Gastrocnemius medialis (tissue), 4 donors: Measurements from ENCODE around the gene ATP10A. TPM values are rescaled to one million over a fixed set of nuclear protein-coding genes. Genes with fewer than 3 reads are reported as not detected.

Source experiments
- ATAC-seq, 2 donors: fragments of 150-250 bp; one replicate each; pipeline ENCODE4 v1.9.1; 2016
- DNase-seq, 2 donors: peaks; one replicate each; pipeline ENCODE4 v3.0.0-alpha.2; 2019
- H3K27ac ChIP-seq, 4 donors: fragments of 200-600 bp; sonication (generic); 1 replicate in 1 of 4; 2 replicates in 3 of 4; pipeline ENCODE4 v1.5.1; 2016 to 2018; ENCODE audit warnings: mild to moderate bottlenecking in 2 of 4, moderate library complexity in 1 of 4
- H3K27me3 ChIP-seq, 3 donors: fragments of 200-600 bp; sonication (generic) in 2 of 3; 1 replicate in 1 of 3; 2 replicates in 2 of 3; pipeline versions ENCODE4 v1.5.1 to v1.6.0; 2016 to 2019; ENCODE audit warnings: mild to moderate bottlenecking in 1 of 3, moderate library complexity in 1 of 3
- H3K36me3 ChIP-seq, 2 donors: fragments of 200-600 bp; sonication (generic) in 1 of 2; one replicate each; pipeline ENCODE4 v1.5.1; 2017 to 2018
- H3K4me1 ChIP-seq, 2 donors: fragments of 200-600 bp; sonication (generic) in 1 of 2; one replicate each; pipeline ENCODE4 v1.5.1; 2016 to 2017; ENCODE audit warnings: mild to moderate bottlenecking in 2 of 2
- H3K4me3 ChIP-seq, 4 donors: fragments of 200-600 bp; sonication (generic) in 3 of 4; 1 replicate in 1 of 4; 2 replicates in 3 of 4; pipeline ENCODE4 v1.5.1; 2016 to 2019; ENCODE audit warnings: mild to moderate bottlenecking in 2 of 4
- H3K9me3 ChIP-seq, 3 donors: fragments of 200-600 bp; sonication (generic) in 2 of 3; 1 replicate in 1 of 3; 2 replicates in 2 of 3; pipeline ENCODE4 v1.5.1; 2016 to 2019
- CTCF ChIP-seq, 5 experiments: fragments of 450-650 bp in 3 of 5; fragments of 200-600 bp in 2 of 5; sonication (generic) in 2 of 5; IDR thresholded peaks in 4 of 5; conservative IDR thresholded peaks in 1 of 5; 1 replicate in 4 of 5; 2 replicates in 1 of 5; pipeline ENCODE4 v1.5.1; 2016 to 2019; ENCODE audit warnings: antibody characterized with exemption in 5 of 5, mild to moderate bottlenecking in 3 of 5, moderate library complexity in 3 of 5
- POLR2A ChIP-seq, 2 donors: fragments of 450-650 bp; IDR thresholded peaks; one replicate each; pipeline ENCODE4 v1.6.1; 2017; ENCODE audit warnings: antibody characterized with exemption in 2 of 2, mild to moderate bottlenecking in 2 of 2, moderate library complexity in 2 of 2
- in situ Hi-C, 4 donors: fragments of 200-750 bp; cut with MboI; loops; one replicate each; pipeline versions ENCODE4 v1.15.0 to v1.8.0; 2017; ENCODE audit warnings: low sequenced_read_pairs in 4 of 4
- intact Hi-C: fragments of 100-400 bp; cut with DNase I; formaldehyde crosslinking; loops from one replicate; pipeline ENCODE4 v1.15.1; 2023; ENCODE audit warnings: low total_unique reads
- total RNA-seq, 4 donors: library from RNA; depleted of rRNA; stranded (reverse); fragments of >200 nt; gene quantifications; one replicate each; pipeline versions ENCODE4 v1.1.0 to v1.2.3, GENCODE V29; 2016

The ATP10A gene
- total RNA-seq, 4 donors from 2014 or later = 0.36 to 0.56 (median 0.47) TPM

GRCh38 chr15:25683415-25683814, 179.7 kb downstream of the ATP10A start:
- in situ Hi-C loops = no loop called here
- no peak for ATAC-seq

GRCh38 chr15:25682340-25682739, 180.8 kb downstream of the ATP10A start:
- Histone ChIP-seq H3K4me3 (no peak overlapping the region), H3K27ac (peak overlapping the region; percentile 42 to 76 (median 64)), H3K27me3 (no peaks in the 10 kb centered on the region), H3K4me1 (peaks cover 26 to 32% of the 10 kb centered on the region in 2 donors), H3K36me3 (no peaks in the 10 kb centered on the region), H3K9me3 (no peaks in the 10 kb centered on the region)
- DNase-seq = peak; percentile 52 to 75
- ATAC-seq = peak; percentile 47 to 67
- in situ Hi-C loops = no loop called here
- intact Hi-C loops = no loop called here
- no peak for TF ChIP-seq CTCF (IDR thresholded peaks at IDR 0.05 in 4 of 5, conservative IDR thresholded peaks at IDR 0.05 in 1 of 5)
- TF ChIP-seq POLR2A (IDR thresholded peaks at IDR 0.05) = no peak

More at GRCh38 chr15:25683415-25683814, 179.7 kb downstream of the ATP10A start:
- H3K4me3 ChIP-seq = no peak overlapping the region
- intact Hi-C loops = no loop called here
- no peaks in the 10 kb centered on the region for H3K9me3 ChIP-seq
- TF ChIP-seq CTCF (IDR thresholded peaks at IDR 0.05 in 4 of 5, conservative IDR thresholded peaks at IDR 0.05 in 1 of 5) (no peak), POLR2A (IDR thresholded peaks at IDR 0.05) (no peak)
- H3K4me1 ChIP-seq = peaks cover 21% of the 10 kb centered on the region in 2 donors
- no peaks in the 10 kb centered on the region for H3K27me3 ChIP-seq
- no peaks in the 10 kb centered on the region for H3K36me3 ChIP-seq
- DNase-seq = no peak
- H3K27ac ChIP-seq = peak overlapping the region in 2 of 4 donors; percentile 34 to 62

GRCh38 chr15:25680686-25681025, 182.5 kb downstream of the ATP10A start:
- in situ Hi-C loops (no loop called here), intact Hi-C loops (no loop called here)
- peaks cover 32 to 42% of the 10 kb centered on the region in 2 donors for H3K4me1 ChIP-seq
- ATAC-seq (no peak), DNase-seq (no peak)
- no peaks in the 10 kb centered on the region for H3K27me3 ChIP-seq
- H3K4me3 ChIP-seq = no peak overlapping the region
- no peaks in the 10 kb centered on the region for H3K36me3 ChIP-seq
- no peaks in the 10 kb centered on the region for H3K9me3 ChIP-seq
- no peak overlapping the region for H3K27ac ChIP-seq
- TF ChIP-seq POLR2A (IDR thresholded peaks at IDR 0.05) (no peak), CTCF (IDR thresholded peaks at IDR 0.05 in 4 of 5, conservative IDR thresholded peaks at IDR 0.05 in 1 of 5) (no peak)

GRCh38 chr15:25679964-25680685, 183.0 kb downstream of the ATP10A start:
- intact Hi-C loops (loop anchor here (5.0 to 10.0 kb wide), 2 partner anchors 222 to 335 kb away; no protein-coding TSS in a partner anchor), in situ Hi-C loops (no loop called here)
- H3K27ac ChIP-seq = no peak overlapping the region
- no peak overlapping the region for H3K4me3 ChIP-seq
- H3K4me1 ChIP-seq = peaks cover 37 to 46% of the 10 kb centered on the region in 2 donors
- no peaks in the 10 kb centered on the region for H3K9me3 ChIP-seq
- TF ChIP-seq POLR2A (IDR thresholded peaks at IDR 0.05) (no peak), CTCF (IDR thresholded peaks at IDR 0.05 in 4 of 5, conservative IDR thresholded peaks at IDR 0.05 in 1 of 5) (no peak)
- no peaks in the 10 kb centered on the region for H3K36me3 ChIP-seq
- no peak for DNase-seq
- no peak for ATAC-seq
- H3K27me3 ChIP-seq = no peaks in the 10 kb centered on the region
